Measurements from ENCODE around the gene RTN4RL1. TPM values are rescaled to one million over a fixed set of nuclear protein-coding genes. Genes with fewer than 3 reads are reported as not detected.

The RTN4RL1 gene
- total and polyA plus RNA-seq, 9 of the 15 experiments (the other 6 are each of a cell fraction or from before 2014, with no cell fraction given): 0.04 to 0.06 (median 0.04) TPM; not detected in 5

- Histone ChIP-seq H3K9me3 (replicated peaks; ENCODE audit: control insufficient read depth, insufficient read depth, low read depth, low read length) (no peaks in the 10 kb centered on the region), H2AFZ (ENCODE audit: low read depth, low read length) (no peak overlapping the region), H3K9ac (ENCODE audit: insufficient read depth in 1 of 2, low read depth in 2 of 2, low read length in 2 of 2) (peak overlapping the region in 1 of 2 experiments; percentile 58; a peak in 1 of 4 replicates), H3K27ac (ENCODE audit: extremely low read depth, low read depth, low read length) (no peak overlapping the region), H3K79me2 (ENCODE audit: control insufficient read depth, insufficient read depth, low read length) (no peaks in the 10 kb centered on the region), H3K36me3 (ENCODE audit: control insufficient read depth, insufficient read depth, low read length) (no peaks in the 10 kb centered on the region), H3K4me3 (no peak overlapping the region), H3K4me1 (replicated peaks in 1 of 2; ENCODE audit: control insufficient read depth in 2 of 2, insufficient read depth in 2 of 2, low read length in 2 of 2) (peaks cover 0 to 7% of the 10 kb centered on the region in 2 experiments; a peak in 3 of 5 replicates), H3K4me2 (ENCODE audit: insufficient read depth, low read length) (no peak overlapping the region), H4K20me1 (replicated peaks; ENCODE audit: control insufficient read depth, insufficient read depth, low read length) (no peaks in the 10 kb centered on the region), H3K27me3 (ENCODE audit: control insufficient read depth in 2 of 2, insufficient read depth in 2 of 2, low read length in 2 of 2) (peaks cover 0 to 11% of the 10 kb centered on the region in 2 experiments; a peak in 2 of 5 replicates), H3K9me1 (ENCODE audit: control insufficient read depth, insufficient read depth, low read length) (no peaks in the 10 kb centered on the region)
- ATAC-seq (no peak), DNase-seq (ENCODE audit: extremely low read depth in 1 of 4, low spot score in 3 of 4) (no peak), FAIRE-seq (no peak)
- no TSS peak for BruUV-seq (replicated peaks)
- ChIA-PET CTCF (ENCODE audit: low intra/inter-chr PET ratio) (no interaction called here), POLR2A (no interaction called here)
- TF ChIP-seq KDM1A (IDR thresholded peaks at IDR 0.05) (0 out of 4 replicates have a peak, but pooled peaks of 1 of the 2 experiments have one; percentile 22), HMG20A (CRISPR knock-in tag; conservative IDR thresholded peaks at IDR 0.05) (no peak)
- intact Hi-C loops (cut with micrococcal nuclease) (no loop called here), in situ Hi-C loops (cut with MboI) (no loop called here)
- 28% methylated on average over 20 of the region's 21 CpGs for WGBS (ENCODE audit: insufficient coverage, low coverage, missing lambda C conversion rate)
Measured at GRCh38 chr17:1958134-1958881, 66.8 kb downstream of the RTN4RL1 start.

DNA sequence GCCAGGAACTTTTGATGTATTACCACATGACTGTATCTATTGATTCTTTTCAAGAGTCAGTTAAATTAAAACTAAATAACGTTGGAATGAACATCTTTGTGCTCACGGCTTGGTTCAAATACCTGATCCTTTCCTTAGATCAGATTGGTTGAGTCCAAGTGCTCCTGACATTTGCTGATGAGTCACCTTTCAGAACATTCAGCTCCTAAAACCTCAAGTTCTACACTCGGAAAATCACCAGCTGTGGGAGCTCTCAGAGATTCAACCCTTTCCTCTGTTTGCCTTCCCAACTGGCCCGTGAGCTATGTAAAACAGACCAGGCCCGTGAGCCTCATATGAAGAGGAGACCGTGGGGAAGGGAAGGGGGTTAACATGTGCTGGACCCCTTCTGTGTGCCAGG lies 68.1 kb downstream of the RTN4RL1 start:
- no peaks in the 10 kb centered on the region for H4K20me1 ChIP-seq (replicated peaks; ENCODE audit: control insufficient read depth, insufficient read depth, low read length)
- ChIA-PET CTCF (ENCODE audit: low intra/inter-chr PET ratio) (no interaction called here), POLR2A (interaction anchor here (0.5 to 1.0 kb wide), 2 partner anchors 30 to 258 kb away, joined by 3 to 4 read pairs; no protein-coding TSS in a partner anchor)
- no peak overlapping the region for H3K4me2 ChIP-seq (ENCODE audit: insufficient read depth, low read length)
- no peaks in the 10 kb centered on the region for H3K9me1 ChIP-seq (ENCODE audit: control insufficient read depth, insufficient read depth, low read length)
- ATAC-seq (no peak), DNase-seq (ENCODE audit: extremely low read depth in 1 of 4, low spot score in 3 of 4) (no peak), FAIRE-seq (no peak)
- no peak overlapping the region for H3K27ac ChIP-seq (ENCODE audit: extremely low read depth, low read depth, low read length)
- peaks cover 0 to 7% of the 10 kb centered on the region in 2 experiments; a peak in 3 of 5 replicates for H3K4me1 ChIP-seq (replicated peaks in 1 of 2; ENCODE audit: control insufficient read depth in 2 of 2, insufficient read depth in 2 of 2, low read length in 2 of 2)
- WGBS (ENCODE audit: insufficient coverage, low coverage, missing lambda C conversion rate): 23% methylated on average over 6 of the region's 6 CpGs
- peaks cover 0 to 11% of the 10 kb centered on the region in 2 experiments; a peak in 2 of 5 replicates for H3K27me3 ChIP-seq (ENCODE audit: control insufficient read depth in 2 of 2, insufficient read depth in 2 of 2, low read length in 2 of 2)
- H3K9me3 ChIP-seq (replicated peaks; ENCODE audit: control insufficient read depth, insufficient read depth, low read depth, low read length): no peaks in the 10 kb centered on the region
- intact Hi-C loops (cut with micrococcal nuclease): no loop called here
- TF ChIP-seq UBTF (IDR thresholded peaks at IDR 0.05; ENCODE audit: borderline replicate concordance in 1 of 2, low read depth in 2 of 2, low read length in 2 of 2) (no peak), ARID3B (CRISPR knock-in tag; IDR thresholded peaks at IDR 0.05; ENCODE audit: borderline replicate concordance) (no peak), NFIX (CRISPR knock-in tag; IDR thresholded peaks at IDR 0.05; ENCODE audit: low read depth) (no peak), BCL6 (CRISPR knock-in tag; IDR thresholded peaks at IDR 0.05) (no peak), PHF21A (IDR thresholded peaks at IDR 0.05; ENCODE audit: borderline replicate concordance, low read depth) (no peak), PML (IDR thresholded peaks at IDR 0.05; ENCODE audit: low read length) (no peak)
- TF ChIP-seq, protein P1, sequence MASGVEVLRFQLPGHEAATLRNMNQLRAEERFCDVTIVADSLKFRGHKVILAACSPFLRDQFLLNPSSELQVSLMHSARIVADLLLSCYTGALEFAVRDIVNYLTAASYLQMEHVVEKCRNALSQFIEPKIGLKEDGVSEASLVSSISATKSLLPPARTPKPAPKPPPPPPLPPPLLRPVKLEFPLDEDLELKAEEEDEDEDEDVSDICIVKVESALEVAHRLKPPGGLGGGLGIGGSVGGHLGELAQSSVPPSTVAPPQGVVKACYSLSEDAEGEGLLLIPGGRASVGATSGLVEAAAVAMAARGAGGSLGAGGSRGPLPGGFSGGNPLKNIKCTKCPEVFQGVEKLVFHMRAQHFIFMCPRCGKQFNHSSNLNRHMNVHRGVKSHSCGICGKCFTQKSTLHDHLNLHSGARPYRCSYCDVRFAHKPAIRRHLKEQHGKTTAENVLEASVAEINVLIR (CRISPR knock-in tag; IDR thresholded peaks at IDR 0.05): no peak
- H3K36me3 ChIP-seq (ENCODE audit: control insufficient read depth, insufficient read depth, low read length): no peaks in the 10 kb centered on the region
- H3K79me2 ChIP-seq (ENCODE audit: control insufficient read depth, insufficient read depth, low read length): no peaks in the 10 kb centered on the region
- BruUV-seq (replicated peaks): no TSS peak
- in situ Hi-C loops (cut with MboI): no loop called here
- H3K4me3 ChIP-seq: no peak overlapping the region
- H2AFZ ChIP-seq (ENCODE audit: low read depth, low read length): no peak overlapping the region
- no peak overlapping the region for H3K9ac ChIP-seq (ENCODE audit: insufficient read depth in 1 of 2, low read depth in 2 of 2, low read length in 2 of 2)
